Hepatocyte (in vitro differentiated cells): ENCODE measurements around the gene KRT77.

Source experiments
- CTCF ChIP-seq: fragments of 200-600 bp; sonication (generic); IDR thresholded peaks from 2 replicates; pipeline ENCODE4 v1.5.1; 2016; ENCODE audit warnings: antibody characterized with exemption, mild to moderate bottlenecking; ENCODE audit not compliant: poor library complexity
- EZH2phosphoT487 ChIP-seq: fragments of 200-600 bp; sonication (generic); IDR thresholded peaks from one replicate; pipeline ENCODE4 v1.6.1; 2018; ENCODE audit warnings: antibody characterized with exemption, mild to moderate bottlenecking, low read depth, moderate library complexity; ENCODE audit not compliant: unreplicated experiment, severe bottlenecking

- TF ChIP-seq EZH2phosphoT487 (no peak), CTCF (no peak)
Observed at GRCh38 chr12:52676163-52676562, 27.2 kb downstream of the KRT77 start.
